ENCODE measurements around the gene PRMT2. TPM values are rescaled to one million over a fixed set of nuclear protein-coding genes. Genes with fewer than 3 reads are reported as not detected.

PRMT2 gene
- total and polyA plus RNA-seq, 2 donors (not counting 1 experiment from before 2014, with no cell fraction given) = 80.1 to 102 TPM

- Histone ChIP-seq H3K4me2 (replicated peaks; ENCODE audit: low read depth, low read length, poor library complexity, severe bottlenecking) (no peak overlapping the region), H3K79me2 (ENCODE audit: control insufficient read depth, insufficient read depth, low read length) (peaks cover 27% of the 10 kb centered on the region), H3K9me3 (ENCODE audit: control extremely low read depth in 1 of 3, control insufficient read depth in 2 of 3, insufficient read depth in 1 of 3, low read length in 2 of 3) (peaks cover 0 to 6% (median 2%) of the 10 kb centered on the region in 3 donors), H3K9ac (ENCODE audit: low read length) (no peak overlapping the region), H3K4me1 (ENCODE audit: control insufficient read depth in 2 of 2, insufficient read depth in 2 of 2, low read length in 2 of 2) (no peaks in the 10 kb centered on the region), H3K27me3 (replicated peaks in 1 of 4; ENCODE audit: control extremely low read depth in 1 of 4, control insufficient read depth in 3 of 4, insufficient read depth in 4 of 4, low read length in 3 of 4) (no peaks in the 10 kb centered on the region), H2AFZ (ENCODE audit: insufficient read depth, low read depth, low read length, poor library complexity, severe bottlenecking) (no peak overlapping the region), H3K27ac (ENCODE audit: low read length in 2 of 2) (no peak overlapping the region), H3K4me3 (ENCODE audit: control extremely low read depth in 1 of 5, extremely low read depth in 1 of 5, insufficient read depth in 1 of 5, low read depth in 2 of 5, low read length in 4 of 5) (no peak overlapping the region), H4K20me1 (ENCODE audit: control insufficient read depth, insufficient read depth, low read length, poor library complexity, severe bottlenecking) (peaks cover 44% of the 10 kb centered on the region), H3K36me3 (replicated peaks in 1 of 2; ENCODE audit: control extremely low read depth in 1 of 2, control insufficient read depth in 1 of 2, extremely low read depth in 1 of 2, insufficient read depth in 2 of 2, low read length in 1 of 2) (peaks cover 0 to 87% of the 10 kb centered on the region in 2 experiments)
- ChIA-PET POLR2A (no interaction called here), CTCF (no interaction called here)
- no peak overlapping the region for H3K4me3 Mint-ChIP-seq
- no peaks in the 10 kb centered on the region for H3K9me3 Mint-ChIP-seq (ENCODE audit: insufficient read depth)
- no peak overlapping the region for H3K27ac Mint-ChIP-seq
- no peaks in the 10 kb centered on the region for H3K4me1 Mint-ChIP-seq
- TF ChIP-seq CTCF (IDR thresholded peaks at IDR 0.05) = no peak
- TF ChIP-seq EZH2 (IDR thresholded peaks at IDR 0.05; ENCODE audit: borderline replicate concordance, insufficient read depth, low read depth, low read length, poor library complexity, severe bottlenecking) = no peak
- ATAC-seq (ENCODE audit: low read depth) (no peak), DNase-seq (no peak)
- 97% methylated on average over 19 of the region's 19 CpGs for WGBS (ENCODE audit: insufficient coverage)
- no peaks in the 10 kb centered on the region for H3K27me3 Mint-ChIP-seq
- intact Hi-C loops (cut with micrococcal nuclease) = no loop called here
These were observed 13.9 kb downstream of the PRMT2 start for GRCh38 chr21:46649356-46649755.

GRCh38 chr21:46650476-46651098 lies 15.1 kb downstream of the PRMT2 start:
- H4K20me1 ChIP-seq (ENCODE audit: control insufficient read depth, insufficient read depth, low read length, poor library complexity, severe bottlenecking) = peaks cover 44% of the 10 kb centered on the region
- H3K79me2 ChIP-seq (ENCODE audit: control insufficient read depth, insufficient read depth, low read length) = peaks cover 27% of the 10 kb centered on the region
- CTCF ChIA-PET = no interaction called here
- Mint-ChIP-seq H3K27me3 (no peaks in the 10 kb centered on the region), H3K27ac (no peak overlapping the region), H3K9me3 (ENCODE audit: insufficient read depth) (peaks cover 2% of the 10 kb centered on the region), H3K4me1 (no peaks in the 10 kb centered on the region), H3K4me3 (no peak overlapping the region)
- H3K27me3 ChIP-seq (replicated peaks in 1 of 4; ENCODE audit: control extremely low read depth in 1 of 4, control insufficient read depth in 3 of 4, insufficient read depth in 4 of 4, low read length in 3 of 4) = no peaks in the 10 kb centered on the region
- no peak overlapping the region for H3K4me3 ChIP-seq (ENCODE audit: control extremely low read depth in 1 of 5, extremely low read depth in 1 of 5, insufficient read depth in 1 of 5, low read depth in 2 of 5, low read length in 4 of 5)
- no peak for TF ChIP-seq CTCF (IDR thresholded peaks at IDR 0.05)
- TF ChIP-seq EZH2 (IDR thresholded peaks at IDR 0.05; ENCODE audit: borderline replicate concordance, insufficient read depth, low read depth, low read length, poor library complexity, severe bottlenecking) = no peak
- peaks cover 6 to 90% of the 10 kb centered on the region in 2 experiments for H3K36me3 ChIP-seq (replicated peaks in 1 of 2; ENCODE audit: control extremely low read depth in 1 of 2, control insufficient read depth in 1 of 2, extremely low read depth in 1 of 2, insufficient read depth in 2 of 2, low read length in 1 of 2)
- intact Hi-C loops (cut with micrococcal nuclease) = no loop called here
- DNase-seq (no peak), ATAC-seq (ENCODE audit: low read depth) (no peak)
- no peak overlapping the region for H2AFZ ChIP-seq (ENCODE audit: insufficient read depth, low read depth, low read length, poor library complexity, severe bottlenecking)
- no peak overlapping the region for H3K27ac ChIP-seq (ENCODE audit: low read length in 2 of 2)
- H3K4me1 ChIP-seq (ENCODE audit: control insufficient read depth in 2 of 2, insufficient read depth in 2 of 2, low read length in 2 of 2) = no peaks in the 10 kb centered on the region
- POLR2A ChIA-PET = no interaction called here
- H3K4me2 ChIP-seq (replicated peaks; ENCODE audit: low read depth, low read length, poor library complexity, severe bottlenecking) = no peak overlapping the region
- peaks cover 0 to 13% (median 6%) of the 10 kb centered on the region in 3 donors for H3K9me3 ChIP-seq (ENCODE audit: control extremely low read depth in 1 of 3, control insufficient read depth in 2 of 3, insufficient read depth in 1 of 3, low read length in 2 of 3)
- WGBS (ENCODE audit: insufficient coverage) = 99% methylated on average over 14 of the region's 14 CpGs
- no peak overlapping the region for H3K9ac ChIP-seq (ENCODE audit: low read length)

Measured in B cell (primary cell).